T-helper 1 cell treated with Interleukin-12 subunit alpha and Interleukin-12 subunit beta and Interleukin-4 antibody, amounts not matched to agents 30 μg/mL and 1 μg/mL, for 36 hours (primary cell): ENCODE data around the gene CMBL.

ENCODE experiments used
- H3K27ac Mint-ChIP-seq: one replicate; pipeline ENCODE4 v1.8.0; 2021; ENCODE audit warnings: mild to moderate bottlenecking, mixed read lengths
- H3K27me3 Mint-ChIP-seq: one replicate; pipeline ENCODE4 v1.8.0; 2021; ENCODE audit warnings: low read depth, mixed read lengths
- H3K36me3 Mint-ChIP-seq: one replicate; pipeline ENCODE4 v1.8.0; 2021; ENCODE audit warnings: low read depth, mixed read lengths
- H3K4me1 Mint-ChIP-seq: one replicate; pipeline ENCODE4 v1.8.0; 2021; ENCODE audit warnings: low read depth, mixed read lengths
- H3K4me3 Mint-ChIP-seq: one replicate; pipeline ENCODE4 v1.8.0; 2021; ENCODE audit warnings: mild to moderate bottlenecking, moderate library complexity, mixed read lengths
- H3K9me3 Mint-ChIP-seq: one replicate; pipeline ENCODE4 v1.8.0; 2021; ENCODE audit warnings: mixed read lengths

Gene CMBL

GRCh38 chr5:10272053-10272874 is 35.4 kb downstream of the CMBL start:
- Mint-ChIP-seq H3K9me3 (no peaks in the 10 kb centered on the region), H3K36me3 (no peaks in the 10 kb centered on the region), H3K4me3 (no peak overlapping the region), H3K4me1 (peaks cover 8% of the 10 kb centered on the region), H3K27me3 (peaks cover 16% of the 10 kb centered on the region), H3K27ac (no peak overlapping the region)

- Mint-ChIP-seq H3K4me3 (no peak overlapping the region), H3K9me3 (no peaks in the 10 kb centered on the region), H3K27me3 (peaks cover 6% of the 10 kb centered on the region), H3K36me3 (peaks cover 9% of the 10 kb centered on the region), H3K27ac (no peak overlapping the region), H3K4me1 (no peaks in the 10 kb centered on the region)
Measured at GRCh38 chr5:10268100-10268499, 39.6 kb downstream of the CMBL start.

- Mint-ChIP-seq H3K36me3 (peaks cover 18% of the 10 kb centered on the region), H3K4me3 (no peak overlapping the region), H3K9me3 (no peaks in the 10 kb centered on the region), H3K4me1 (no peaks in the 10 kb centered on the region), H3K27me3 (no peaks in the 10 kb centered on the region), H3K27ac (no peak overlapping the region)
Measured at GRCh38 chr5:10266839-10267238, 40.9 kb downstream of the CMBL start.

GRCh38 chr5:10266137-10266536 is 41.6 kb downstream of the CMBL start:
- Mint-ChIP-seq H3K27ac (no peak overlapping the region), H3K9me3 (no peaks in the 10 kb centered on the region), H3K4me3 (no peak overlapping the region), H3K4me1 (no peaks in the 10 kb centered on the region), H3K36me3 (peaks cover 20% of the 10 kb centered on the region), H3K27me3 (no peaks in the 10 kb centered on the region)

- no peaks in the 10 kb centered on the region for H3K4me1 Mint-ChIP-seq
- no peaks in the 10 kb centered on the region for H3K27me3 Mint-ChIP-seq
- peaks cover 26% of the 10 kb centered on the region for H3K36me3 Mint-ChIP-seq
- H3K27ac Mint-ChIP-seq = no peak overlapping the region
- no peaks in the 10 kb centered on the region for H3K9me3 Mint-ChIP-seq
- H3K4me3 Mint-ChIP-seq = no peak overlapping the region
Measured at GRCh38 chr5:10265245-10266109, 42.2 kb downstream of the CMBL start.

GRCh38 chr5:10264604-10265003 is 43.1 kb downstream of the CMBL start:
- Mint-ChIP-seq H3K9me3 (no peaks in the 10 kb centered on the region), H3K36me3 (peaks cover 34% of the 10 kb centered on the region), H3K4me3 (no peak overlapping the region), H3K4me1 (no peaks in the 10 kb centered on the region), H3K27me3 (no peaks in the 10 kb centered on the region), H3K27ac (no peak overlapping the region)

- H3K36me3 Mint-ChIP-seq = peaks cover 45% of the 10 kb centered on the region
Measured at GRCh38 chr5:10262995-10263394, 44.7 kb downstream of the CMBL start.

GRCh38 chr5:10262121-10262774 is 45.5 kb downstream of the CMBL start:
- no peak overlapping the region for H3K27ac Mint-ChIP-seq
- no peak overlapping the region for H3K4me3 Mint-ChIP-seq
- H3K4me1 Mint-ChIP-seq = peaks cover 4% of the 10 kb centered on the region
- H3K9me3 Mint-ChIP-seq = no peaks in the 10 kb centered on the region
- peaks cover 50% of the 10 kb centered on the region for H3K36me3 Mint-ChIP-seq
- H3K27me3 Mint-ChIP-seq = no peaks in the 10 kb centered on the region

More at GRCh38 chr5:10262995-10263394, 44.7 kb downstream of the CMBL start:
- H3K9me3 Mint-ChIP-seq = no peaks in the 10 kb centered on the region
- H3K4me3 Mint-ChIP-seq = no peak overlapping the region
- H3K27ac Mint-ChIP-seq = no peak overlapping the region
- H3K27me3 Mint-ChIP-seq = no peaks in the 10 kb centered on the region
- H3K4me1 Mint-ChIP-seq = no peaks in the 10 kb centered on the region

GRCh38 chr5:10261065-10261464 is 46.6 kb downstream of the CMBL start:
- Mint-ChIP-seq H3K27me3 (no peaks in the 10 kb centered on the region), H3K4me1 (peaks cover 7% of the 10 kb centered on the region), H3K9me3 (no peaks in the 10 kb centered on the region), H3K27ac (no peak overlapping the region), H3K36me3 (peaks cover 59% of the 10 kb centered on the region), H3K4me3 (no peak overlapping the region)

- Mint-ChIP-seq H3K36me3 (peaks cover 67% of the 10 kb centered on the region), H3K27ac (no peak overlapping the region), H3K4me3 (no peak overlapping the region), H3K27me3 (no peaks in the 10 kb centered on the region), H3K4me1 (peaks cover 14% of the 10 kb centered on the region), H3K9me3 (no peaks in the 10 kb centered on the region)
Measured at GRCh38 chr5:10259899-10260298, 47.8 kb downstream of the CMBL start.

GRCh38 chr5:10257870-10258269 is 49.8 kb downstream of the CMBL start:
- Mint-ChIP-seq H3K4me3 (no peak overlapping the region), H3K36me3 (peaks cover 67% of the 10 kb centered on the region), H3K27ac (no peak overlapping the region), H3K9me3 (no peaks in the 10 kb centered on the region), H3K27me3 (no peaks in the 10 kb centered on the region), H3K4me1 (peaks cover 22% of the 10 kb centered on the region)

GRCh38 chr5:10254686-10255085 is 53.0 kb downstream of the CMBL start:
- Mint-ChIP-seq H3K9me3 (no peaks in the 10 kb centered on the region), H3K4me1 (peaks cover 35% of the 10 kb centered on the region), H3K36me3 (peaks cover 55% of the 10 kb centered on the region), H3K27me3 (peaks cover 4% of the 10 kb centered on the region), H3K4me3 (no peak overlapping the region), H3K27ac (no peak overlapping the region)

- H3K36me3 Mint-ChIP-seq = peaks cover 46% of the 10 kb centered on the region
- H3K4me1 Mint-ChIP-seq = peaks cover 43% of the 10 kb centered on the region
- H3K4me3 Mint-ChIP-seq = no peak overlapping the region
- H3K27me3 Mint-ChIP-seq = peaks cover 4% of the 10 kb centered on the region
- no peak overlapping the region for H3K27ac Mint-ChIP-seq
- no peaks in the 10 kb centered on the region for H3K9me3 Mint-ChIP-seq
Measured at GRCh38 chr5:10253390-10253789, 54.3 kb downstream of the CMBL start.

- Mint-ChIP-seq H3K27ac (peak overlapping the region; percentile 89), H3K4me1 (peaks cover 40% of the 10 kb centered on the region), H3K36me3 (peaks cover 34% of the 10 kb centered on the region), H3K4me3 (peak overlapping the region; percentile 98), H3K9me3 (no peaks in the 10 kb centered on the region), H3K27me3 (peaks cover 4% of the 10 kb centered on the region)
Measured at GRCh38 chr5:10251405-10251804, 56.3 kb downstream of the CMBL start.
